NK-92 treated with Interleukin-12 subunit alpha and Interleukin-12 subunit beta, amount 100 ng/mL, for 24 hours (cell line): ENCODE data around the gene FAM124A.

ENCODE experiments used
- DNase-seq: peaks from one replicate; lab custom pipeline; 2025; lab: John Stamatoyannopoulos, UW

FAM124A gene

DNA sequence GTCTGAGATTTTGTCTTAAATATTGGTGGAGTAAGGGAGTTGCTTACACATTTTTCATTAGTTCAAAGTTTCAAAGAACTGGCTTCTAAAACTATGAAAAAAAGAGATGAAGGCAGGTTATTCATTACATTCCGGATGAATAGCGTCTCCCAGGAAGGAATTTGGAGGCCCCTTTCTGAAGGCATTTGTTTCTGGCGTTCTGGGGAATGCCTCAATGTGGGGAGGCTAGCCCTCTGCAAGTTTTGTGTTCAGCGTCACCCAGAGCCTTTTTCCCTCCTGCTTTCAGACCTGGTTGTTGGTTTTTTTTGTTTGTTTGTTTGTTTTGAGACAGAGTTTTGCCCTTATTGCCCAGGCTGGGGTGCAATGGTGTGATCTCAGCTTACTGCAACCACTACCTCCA is 21.0 kb downstream of the FAM124A start:
- no peak for DNase-seq

DNA sequence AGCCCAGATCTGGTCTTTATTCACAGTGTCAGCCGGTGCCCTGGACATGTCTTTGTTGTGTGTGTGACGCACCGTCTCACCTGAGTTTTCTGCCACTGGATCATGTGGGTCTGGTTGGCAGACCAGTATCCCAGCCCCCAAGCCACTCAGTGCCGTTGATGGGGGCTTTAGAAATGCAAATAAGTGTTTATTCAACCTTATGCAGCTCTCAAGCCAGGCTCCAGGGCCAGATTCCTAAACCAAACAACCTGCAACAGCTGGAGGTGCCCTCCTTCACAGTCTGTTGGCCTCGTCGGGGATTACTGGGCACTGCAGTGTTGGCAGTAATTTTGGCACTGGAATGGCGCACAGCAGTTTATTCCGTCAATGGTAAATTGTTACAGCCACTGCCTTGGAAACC is 21.6 kb downstream of the FAM124A start:
- DNase-seq: no peak

DNA sequence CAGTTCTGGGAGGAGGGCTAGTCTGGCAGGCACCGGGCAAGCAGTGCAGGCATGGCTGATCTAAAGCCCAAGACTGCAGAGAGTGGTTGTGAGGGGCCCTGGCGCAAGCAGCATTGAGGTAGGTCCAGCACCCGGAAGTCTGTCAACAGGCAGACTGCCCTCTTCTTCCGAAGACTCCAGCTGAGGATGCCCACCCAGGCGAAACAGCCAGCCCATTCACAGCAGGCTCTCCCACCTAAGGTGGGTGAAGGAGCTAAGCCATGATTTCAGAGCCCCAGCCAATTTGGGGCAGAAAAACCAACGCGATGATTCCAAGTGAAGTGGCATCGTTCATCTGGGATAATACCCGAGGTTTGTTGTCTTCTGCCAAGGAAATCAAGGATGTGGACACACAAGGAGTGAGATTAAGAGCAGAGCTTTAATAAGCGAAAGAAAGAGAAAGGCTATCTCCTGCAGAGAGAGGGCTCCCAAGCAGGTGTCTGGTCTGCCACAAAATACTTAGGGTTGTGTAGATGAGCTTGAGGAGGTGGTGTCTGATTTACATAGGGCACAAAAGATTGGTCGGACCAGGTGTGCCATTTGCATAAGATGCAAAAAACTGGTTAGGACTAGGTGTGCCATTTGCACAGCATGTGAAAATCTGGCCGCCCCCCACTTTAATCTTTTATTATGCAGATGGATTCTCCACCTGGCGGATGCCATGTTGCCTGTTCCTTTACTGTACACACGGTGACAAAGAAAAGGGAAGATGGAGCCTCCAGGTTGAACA is 22.6 kb downstream of the FAM124A start:
- no peak for DNase-seq

DNA sequence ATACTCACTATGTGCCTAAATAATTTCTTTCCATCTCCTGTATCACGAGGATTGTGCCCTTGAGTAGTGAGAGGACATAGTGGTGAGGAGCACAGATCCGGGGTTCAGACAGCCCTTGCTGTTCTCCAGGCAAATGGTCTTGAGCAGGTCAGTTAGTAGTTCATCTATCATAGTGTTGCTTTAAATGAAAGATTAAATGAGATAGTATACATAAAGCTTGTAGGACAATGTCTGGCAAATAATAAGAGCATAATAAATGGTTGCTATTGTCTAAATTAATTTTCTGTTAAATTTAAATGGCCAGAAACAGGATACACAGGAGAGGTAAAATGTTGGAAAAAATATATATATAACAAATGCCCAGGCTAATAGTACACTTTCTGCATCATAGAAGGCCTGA is 23.4 kb downstream of the FAM124A start:
- no peak for DNase-seq

DNA sequence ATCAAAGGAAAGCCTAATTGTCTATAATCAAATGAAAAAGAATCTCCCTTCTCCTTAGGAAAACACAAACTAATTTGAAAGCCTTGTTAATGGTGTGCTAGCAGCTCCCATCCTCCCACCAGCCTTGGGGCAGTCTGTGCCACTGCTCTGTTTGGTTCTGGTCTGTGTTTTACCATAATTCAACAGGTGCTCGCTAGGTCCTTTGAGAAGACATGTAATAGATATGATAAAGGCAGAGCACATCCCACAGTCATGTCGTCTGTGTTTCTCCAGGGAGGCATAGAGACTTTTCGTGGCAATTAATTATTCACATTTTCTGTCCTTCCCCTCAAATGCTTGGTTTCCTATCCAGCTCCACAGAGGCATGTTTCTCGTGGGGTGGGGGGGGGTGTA is 23.8 kb downstream of the FAM124A start:
- no peak for DNase-seq

DNA sequence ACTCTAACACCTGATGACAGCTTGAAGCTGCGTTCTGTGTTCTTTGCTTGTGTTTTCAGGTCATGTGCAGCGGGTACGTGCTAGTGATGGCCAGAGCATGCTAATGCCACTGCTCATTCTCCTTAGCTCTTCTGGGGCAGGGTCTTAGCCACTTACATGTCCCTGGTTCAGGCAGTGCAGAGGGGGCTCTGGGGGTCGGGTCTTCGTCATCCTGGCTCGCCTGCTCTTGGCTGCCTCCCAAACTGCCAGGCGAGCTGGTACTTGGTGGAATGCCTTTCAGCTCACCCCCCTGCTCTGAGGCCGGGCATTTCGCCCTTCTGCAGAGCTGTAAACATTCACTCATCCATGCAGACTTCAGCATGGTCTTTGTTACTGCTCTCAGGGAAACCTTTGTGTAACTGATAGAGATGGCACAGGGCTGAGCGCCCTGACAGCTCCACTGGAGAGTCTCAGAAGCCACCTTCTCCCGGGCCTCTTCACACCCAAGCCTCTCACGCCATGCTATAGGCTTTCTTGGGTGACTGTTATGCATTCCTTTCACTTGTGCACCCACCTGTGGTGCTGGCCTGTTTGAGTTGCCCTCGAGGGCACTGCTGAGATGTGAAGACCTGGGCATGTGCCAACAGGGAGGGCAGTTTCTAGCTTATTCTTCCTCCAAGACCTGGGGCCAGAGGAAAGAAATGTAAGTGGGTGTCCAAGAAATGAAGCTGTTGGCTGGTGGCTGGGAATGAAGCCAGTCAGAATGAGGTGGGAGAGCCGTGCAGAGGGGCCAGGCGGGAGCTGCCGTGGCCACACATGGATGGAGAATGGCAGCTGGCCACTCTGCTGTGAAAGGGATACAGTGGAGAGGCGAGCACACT is 24.4 kb downstream of the FAM124A start:
- DNase-seq: no peak

DNA sequence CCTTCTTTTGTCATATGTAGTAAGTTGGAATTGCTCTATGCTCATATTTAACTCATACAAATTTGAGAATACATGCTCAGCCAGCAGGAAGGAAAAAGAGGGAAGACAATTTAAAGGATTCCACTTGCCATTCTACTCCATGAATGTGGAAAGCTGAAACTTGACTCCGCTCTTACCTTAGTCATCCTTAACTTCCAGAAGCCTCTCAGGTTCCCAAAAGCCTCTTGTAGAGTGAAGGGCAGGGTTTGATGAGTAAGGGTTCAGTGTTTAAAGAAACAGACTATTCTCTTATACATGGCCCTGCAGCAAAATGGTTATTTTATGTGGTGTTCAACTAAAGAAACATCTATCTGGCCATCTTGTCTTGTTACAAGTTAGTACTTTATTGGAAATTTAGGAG is 27.1 kb downstream of the FAM124A start:
- DNase-seq: no peak

DNA sequence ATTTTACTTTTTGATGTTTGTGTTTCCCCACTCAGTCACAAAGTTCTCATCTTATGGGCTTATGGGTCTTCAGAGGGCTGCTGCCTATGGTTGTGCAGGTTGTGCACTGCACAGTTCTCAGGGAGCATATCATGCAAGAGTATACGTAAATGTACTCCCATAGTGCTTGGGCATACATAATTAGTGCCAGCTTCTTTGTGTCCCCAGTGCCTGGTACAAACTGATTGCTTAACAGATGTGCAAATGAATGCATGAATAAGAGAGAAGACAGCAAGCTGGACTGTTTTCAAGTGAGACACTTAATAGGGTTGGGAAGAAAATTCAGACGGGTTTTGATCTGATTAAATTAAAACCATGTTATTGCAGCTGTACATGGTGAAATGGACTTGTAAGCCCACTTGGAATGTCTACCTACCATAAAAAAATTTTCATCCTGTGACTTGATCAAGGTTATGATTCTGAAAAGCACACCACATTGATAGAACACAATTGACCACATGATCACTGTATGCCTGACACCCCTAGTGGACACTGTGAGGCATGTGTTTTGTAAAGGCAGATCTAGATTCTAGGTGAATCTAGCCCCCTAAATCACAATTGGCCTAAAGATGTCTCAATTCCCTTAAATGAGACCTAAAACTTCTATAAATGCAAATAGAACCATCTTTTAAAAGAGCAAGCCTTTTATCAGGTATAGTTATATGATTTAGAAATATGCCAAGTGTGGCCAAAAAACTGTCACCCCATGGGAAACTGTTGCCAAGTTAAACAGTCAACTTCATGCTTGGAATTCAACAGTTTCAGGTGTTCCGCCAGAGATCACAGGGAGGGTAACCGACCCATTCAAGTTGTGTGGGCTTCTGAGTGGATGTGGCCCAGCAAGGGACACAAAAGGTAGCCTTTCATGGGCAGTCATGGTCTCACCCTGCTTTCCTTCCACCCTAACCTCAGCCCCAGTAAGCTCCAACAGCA is 27.9 kb downstream of the FAM124A start:
- DNase-seq: no peak

DNA sequence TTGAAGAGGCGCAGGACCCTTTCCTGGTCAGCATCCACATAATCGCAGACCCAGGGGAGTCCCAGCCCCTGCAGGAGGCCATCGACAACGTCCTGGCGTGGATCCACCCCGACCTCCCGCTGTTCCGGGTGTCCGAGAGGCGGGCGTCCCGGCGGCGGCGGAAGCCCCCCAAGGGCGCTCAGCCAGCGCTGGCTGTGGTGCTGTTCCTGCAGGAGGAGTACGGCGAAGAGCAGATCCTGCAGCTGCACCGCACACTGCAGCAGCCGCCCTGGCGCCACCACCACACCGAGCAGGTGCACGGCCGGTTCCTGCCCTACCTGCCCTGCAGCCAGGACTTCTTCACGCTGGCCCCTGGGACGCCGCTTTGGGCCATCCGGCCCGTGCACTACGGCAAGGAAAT is 29.3 kb downstream of the FAM124A start:
- no peak for DNase-seq

DNA sequence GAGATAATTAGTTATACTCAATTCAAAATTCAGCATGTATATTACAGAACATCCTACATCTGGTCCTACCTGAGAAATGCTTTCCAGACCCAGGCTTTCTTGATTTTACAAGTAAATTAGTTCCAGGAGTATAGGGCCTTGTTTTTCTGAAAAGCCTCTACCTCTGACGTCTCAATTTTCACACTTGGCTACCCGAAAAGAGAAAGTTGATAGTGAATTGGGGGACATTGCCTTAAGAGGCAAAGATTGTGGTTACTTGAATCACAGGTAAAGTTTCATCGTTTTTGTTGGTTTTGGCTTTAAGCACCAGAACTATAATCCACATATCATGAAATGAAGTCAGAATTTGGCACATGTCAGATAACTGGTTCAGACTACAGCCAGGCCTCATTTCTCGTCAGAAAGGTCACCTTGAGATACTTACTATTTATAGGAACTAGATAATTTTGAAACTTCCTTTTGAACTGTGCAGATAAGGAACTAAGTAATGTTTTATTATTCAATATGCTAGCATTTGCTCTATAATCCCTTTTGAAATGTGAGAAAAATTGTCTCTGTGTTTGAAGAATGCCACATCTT is 30.8 kb downstream of the FAM124A start:
- DNase-seq: no peak

DNA sequence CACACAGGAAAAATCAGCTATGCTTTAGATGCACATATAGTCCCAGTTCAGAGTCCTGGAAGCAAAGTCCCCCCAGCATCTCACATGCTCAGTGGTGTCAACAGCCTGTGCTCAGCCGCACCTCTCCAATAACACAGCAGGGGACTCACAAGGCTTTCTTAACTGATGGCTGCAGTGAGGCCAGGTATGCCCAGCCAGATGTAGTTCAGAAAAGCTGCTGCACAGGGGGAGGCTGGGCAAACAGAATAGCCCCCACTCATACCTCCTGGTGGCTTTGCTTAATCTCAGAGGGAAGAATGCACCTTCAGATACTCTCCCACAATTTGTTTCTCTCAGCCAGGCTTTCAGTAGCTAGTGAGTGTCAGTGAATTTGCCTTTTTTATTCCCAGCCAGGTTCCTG is 33.4 kb downstream of the FAM124A start:
- DNase-seq: no peak

DNA sequence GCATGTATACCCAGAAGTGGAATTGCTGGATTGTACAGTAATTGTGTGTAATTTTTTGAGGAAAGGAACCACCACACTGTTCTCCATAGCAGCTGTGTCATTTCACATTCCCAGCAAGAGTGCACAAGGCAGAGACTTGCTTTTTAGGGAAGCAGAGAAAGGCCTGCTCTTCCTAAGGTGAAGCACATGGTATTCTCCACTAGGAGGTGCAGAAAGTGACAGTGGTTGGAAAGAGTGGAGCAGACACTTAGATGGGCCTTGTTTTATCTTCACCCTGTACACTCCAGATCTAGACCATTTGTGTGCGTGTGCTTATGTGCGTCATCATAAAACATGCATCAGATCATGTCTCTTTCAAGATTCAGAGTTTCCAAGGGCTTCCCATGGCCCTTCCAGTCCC is 35.0 kb downstream of the FAM124A start:
- no peak for DNase-seq

DNA sequence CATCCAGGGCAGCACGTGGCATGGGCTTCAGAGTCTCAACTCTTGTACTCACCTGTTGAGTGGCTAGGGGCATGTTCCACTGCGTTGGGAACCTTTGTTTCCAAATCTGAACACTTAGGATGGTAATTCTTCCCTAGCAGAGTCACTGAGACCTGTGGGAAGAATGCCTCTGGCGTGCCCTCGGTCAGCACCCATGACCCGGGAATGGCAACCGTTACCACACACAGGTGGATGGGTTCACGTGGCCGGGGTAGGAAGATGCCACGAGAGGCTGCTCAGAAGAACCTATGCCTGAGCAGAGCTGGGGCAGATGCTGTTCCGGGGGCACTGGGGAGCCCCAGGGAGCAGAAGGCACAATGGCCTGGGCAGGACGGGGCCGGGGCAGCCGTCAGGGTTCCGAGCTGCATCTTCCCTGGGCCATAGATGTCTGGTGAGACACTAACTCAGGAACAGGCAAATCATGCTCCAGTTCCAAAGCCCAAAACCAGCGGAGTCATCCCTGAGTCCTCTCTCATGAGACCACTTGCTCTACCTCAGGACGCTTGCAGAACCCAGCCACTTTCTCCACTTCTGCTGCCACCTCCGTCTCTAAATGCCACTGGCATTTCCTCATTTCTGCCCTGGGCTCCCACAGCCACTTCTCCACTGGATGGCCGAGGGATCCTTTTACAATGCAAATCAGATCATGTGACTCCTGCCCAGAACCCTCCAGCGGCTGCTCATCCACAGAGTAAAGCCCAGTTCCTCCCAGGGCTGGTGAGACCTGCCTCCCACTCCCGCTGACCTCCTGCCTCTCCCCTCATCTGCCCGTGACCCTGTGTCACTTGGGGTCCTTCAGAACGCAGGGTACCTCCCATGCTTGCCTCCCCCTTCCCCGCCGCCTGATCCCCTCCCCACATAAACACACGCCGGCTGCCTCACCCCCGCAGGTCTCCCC is 36.7 kb downstream of the FAM124A start:
- no peak for DNase-seq

DNA sequence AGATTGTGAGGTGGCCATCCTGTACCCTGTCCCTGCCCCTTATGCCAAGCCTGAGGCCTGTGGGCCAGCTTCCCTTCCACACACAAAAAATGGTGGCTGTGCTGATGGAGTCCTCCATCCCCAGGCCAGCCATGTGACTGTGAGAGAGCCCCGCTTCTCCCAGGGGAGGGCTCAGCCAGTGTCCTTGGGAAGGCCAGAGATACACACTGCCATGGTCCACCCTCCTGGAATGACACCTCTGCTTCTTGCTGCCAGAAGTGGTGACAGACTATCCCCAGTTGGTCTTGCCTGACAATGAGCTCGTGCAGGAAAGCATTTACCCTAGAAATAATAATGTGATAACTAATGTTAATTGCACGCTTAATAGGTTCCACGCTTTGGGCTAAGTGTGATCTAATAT is 38.0 kb downstream of the FAM124A start:
- no peak for DNase-seq

DNA sequence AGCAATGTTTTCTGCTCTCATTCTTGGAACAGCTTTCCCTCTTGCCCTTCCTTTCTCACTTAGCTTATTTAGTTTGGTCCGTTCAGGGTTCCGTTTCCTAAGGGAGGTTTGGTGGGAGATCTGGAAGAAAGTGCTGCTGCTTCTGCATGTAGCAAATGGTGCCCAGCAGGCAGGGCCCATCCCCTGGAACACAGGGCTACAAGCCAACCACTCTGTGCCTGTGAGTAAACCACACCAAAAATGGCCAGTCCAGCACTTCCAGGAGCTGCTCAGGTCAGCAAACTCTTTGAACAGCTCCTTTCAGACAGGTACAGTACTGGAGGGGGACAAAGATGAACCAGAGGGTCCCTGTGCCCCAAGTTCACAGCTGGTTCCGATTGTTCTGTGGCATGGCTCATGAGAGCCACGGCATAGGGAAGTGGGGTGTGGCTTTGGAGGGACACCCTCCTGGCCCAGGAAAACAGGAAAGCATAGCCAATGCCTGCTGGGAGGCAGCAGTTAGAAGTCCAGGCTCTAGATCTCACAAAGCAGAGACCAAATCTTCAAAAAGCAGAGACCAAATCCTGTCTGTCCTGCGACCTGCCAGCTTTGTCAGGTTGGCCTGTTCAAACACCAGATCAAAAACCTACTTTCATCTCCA is 39.5 kb downstream of the FAM124A start:
- no peak for DNase-seq

DNA sequence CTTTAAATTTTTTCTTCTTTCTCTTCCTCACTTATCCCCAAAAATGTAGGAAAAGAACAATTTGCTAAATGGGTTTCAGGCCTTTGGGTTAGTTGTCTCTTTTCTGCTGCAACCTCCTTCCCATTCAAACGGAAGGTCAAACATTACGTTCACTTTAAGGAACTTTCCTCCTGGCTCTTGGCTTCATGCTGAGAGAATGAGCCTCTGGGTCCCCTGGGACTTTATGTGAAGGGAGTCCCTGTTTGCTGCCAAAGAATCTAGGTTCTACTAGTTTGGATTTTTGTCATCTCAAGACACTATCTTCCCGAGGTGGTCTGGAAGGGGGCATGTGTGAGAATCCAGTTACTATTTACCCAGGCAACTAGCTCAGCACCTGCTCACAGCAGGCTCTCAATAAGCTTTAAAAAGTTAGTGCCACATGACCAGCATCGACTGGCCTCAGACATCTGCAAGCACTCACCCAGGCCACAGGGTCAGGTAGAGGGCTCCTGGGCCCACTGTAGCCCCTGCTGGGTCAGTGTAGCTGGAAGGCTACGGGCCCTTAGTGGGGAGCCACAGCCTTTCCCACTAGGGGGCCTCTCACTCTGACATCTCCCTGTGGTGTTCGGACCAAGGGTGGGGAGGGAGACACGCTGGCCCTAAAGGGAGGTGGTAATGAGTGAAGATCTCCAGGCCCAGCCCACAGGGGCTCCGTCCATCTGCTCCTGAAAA is 40.5 kb downstream of the FAM124A start:
- no peak for DNase-seq

DNA sequence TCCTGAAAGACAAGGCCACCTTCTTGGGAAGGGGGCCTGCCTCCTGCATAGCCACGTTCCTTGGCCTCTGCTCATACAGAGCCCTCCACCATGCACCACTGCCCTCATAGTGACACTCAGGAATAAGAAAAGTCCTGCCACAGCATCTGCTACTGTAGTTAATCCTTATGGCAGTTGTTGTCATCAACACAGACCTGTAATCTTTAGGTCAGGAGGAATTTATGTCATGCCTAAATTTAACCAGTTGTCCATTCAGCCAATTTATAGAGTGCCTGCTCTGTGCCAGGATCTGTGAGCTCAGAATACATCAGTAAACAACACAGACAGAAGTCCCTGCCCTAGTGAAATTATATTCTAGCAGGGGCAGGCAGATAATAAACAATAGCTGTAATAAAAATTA is 44.4 kb downstream of the FAM124A start:
- DNase-seq: no peak

DNA sequence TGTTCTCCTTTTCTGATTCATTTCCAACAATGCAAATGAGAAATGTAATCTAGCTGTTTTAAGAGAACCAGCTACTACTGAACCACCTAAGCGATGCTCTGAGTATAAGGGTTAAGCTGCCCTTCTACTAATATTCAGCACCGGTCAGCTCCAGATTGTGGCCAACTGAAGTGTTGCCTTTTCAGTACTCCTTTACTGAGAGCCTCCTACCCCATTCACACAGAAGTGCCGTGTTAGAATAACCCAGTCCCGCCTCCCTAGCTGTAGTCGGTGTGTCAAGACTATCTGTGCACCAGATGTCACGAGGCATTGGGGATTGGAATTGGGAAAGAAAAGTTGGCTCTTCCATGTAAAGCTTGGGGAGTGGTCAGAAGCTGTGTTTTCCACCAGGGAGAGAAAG is 45.4 kb downstream of the FAM124A start:
- DNase-seq: no peak

DNA sequence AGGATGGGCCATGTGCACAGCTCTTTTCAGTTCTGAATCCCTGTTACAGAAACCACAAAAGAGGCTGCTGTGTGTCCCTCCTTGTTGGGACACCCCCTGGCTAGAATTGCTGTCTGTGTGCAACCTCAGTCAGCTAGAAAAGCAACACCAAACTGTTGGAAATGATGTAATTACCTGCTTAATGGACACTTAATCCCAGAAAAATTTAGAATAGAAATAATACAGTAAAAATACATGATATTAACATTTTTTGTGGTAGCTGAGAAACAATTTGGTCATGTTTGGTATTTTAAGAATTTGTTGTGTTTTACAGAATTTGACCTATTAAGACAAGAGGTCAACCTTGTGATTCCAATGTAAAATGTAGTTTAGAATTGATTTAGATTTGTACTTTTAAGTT is 46.8 kb downstream of the FAM124A start:
- no peak for DNase-seq
